Measurements from ENCODE around the gene REPS2.

- TF ChIP-seq, protein P1, sequence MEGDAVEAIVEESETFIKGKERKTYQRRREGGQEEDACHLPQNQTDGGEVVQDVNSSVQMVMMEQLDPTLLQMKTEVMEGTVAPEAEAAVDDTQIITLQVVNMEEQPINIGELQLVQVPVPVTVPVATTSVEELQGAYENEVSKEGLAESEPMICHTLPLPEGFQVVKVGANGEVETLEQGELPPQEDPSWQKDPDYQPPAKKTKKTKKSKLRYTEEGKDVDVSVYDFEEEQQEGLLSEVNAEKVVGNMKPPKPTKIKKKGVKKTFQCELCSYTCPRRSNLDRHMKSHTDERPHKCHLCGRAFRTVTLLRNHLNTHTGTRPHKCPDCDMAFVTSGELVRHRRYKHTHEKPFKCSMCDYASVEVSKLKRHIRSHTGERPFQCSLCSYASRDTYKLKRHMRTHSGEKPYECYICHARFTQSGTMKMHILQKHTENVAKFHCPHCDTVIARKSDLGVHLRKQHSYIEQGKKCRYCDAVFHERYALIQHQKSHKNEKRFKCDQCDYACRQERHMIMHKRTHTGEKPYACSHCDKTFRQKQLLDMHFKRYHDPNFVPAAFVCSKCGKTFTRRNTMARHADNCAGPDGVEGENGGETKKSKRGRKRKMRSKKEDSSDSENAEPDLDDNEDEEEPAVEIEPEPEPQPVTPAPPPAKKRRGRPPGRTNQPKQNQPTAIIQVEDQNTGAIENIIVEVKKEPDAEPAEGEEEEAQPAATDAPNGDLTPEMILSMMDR (conservative IDR thresholded peaks at IDR 0.05; ENCODE audit: low read depth in 2 of 2), result no peak
- TF ChIP-seq EZH2phosphoT487 (IDR thresholded peaks at IDR 0.05; ENCODE audit: unreplicated experiment), result no peak
- TF ChIP-seq EZH2 (IDR thresholded peaks at IDR 0.05; ENCODE audit: low read depth, unreplicated experiment), result no peak
- no peak for TF ChIP-seq POLR2AphosphoS5 (IDR thresholded peaks at IDR 0.05; ENCODE audit: low read depth)
- no peak for TF ChIP-seq REST (IDR thresholded peaks at IDR 0.05; ENCODE audit: unreplicated experiment)
These were observed 27.5 kb upstream of the REPS2 start for GRCh38 chrX:16918979-16919378.

All from GM23338 (cell line).